AML-193 (cell line): ENCODE measurements around the gene SIGLEC15.
A peak's percentile ranks its signal among the peaks of the same experiment; 100 is the strongest.
"Not testable (repeated sequence)": the region's sequence is repeated elsewhere in the genome, so short reads cannot be mapped to it uniquely, and the experiment has no call there.

ENCODE experiments used
- DNase-seq, 2 experiments: peaks; one replicate each; lab custom pipeline; 2025; lab: John Stamatoyannopoulos, UW

The SIGLEC15 gene

GRCh38 chr18:45825258-45826044 is at the start of gene SIGLEC15:
Gene SIGLEC15 (plus strand): TSS chr18:45825675. CDS start chr18:45825729, 54 bp downstream.
- no peak for DNase-seq

GRCh38 chr18:45775743-45776142 is 49.7 kb upstream of the SIGLEC15 start:
- no peak for DNase-seq

- DNase-seq = no peak
Observed at GRCh38 chr18:45777393-45777792, 48.1 kb upstream of the SIGLEC15 start.

GRCh38 chr18:45780568-45780967 is 44.9 kb upstream of the SIGLEC15 start:
- no peak for DNase-seq

- no peak for DNase-seq
Observed at GRCh38 chr18:45782662-45783061, 42.8 kb upstream of the SIGLEC15 start.

GRCh38 chr18:45783097-45784075 is 42.1 kb upstream of the SIGLEC15 start:
- no peak for DNase-seq

- DNase-seq = no peak
Observed at GRCh38 chr18:45785134-45785533, 40.3 kb upstream of the SIGLEC15 start.

GRCh38 chr18:45786941-45787340 is 38.5 kb upstream of the SIGLEC15 start:
- DNase-seq = no peak

- no peak for DNase-seq
Observed at GRCh38 chr18:45787346-45787745, 38.1 kb upstream of the SIGLEC15 start.

GRCh38 chr18:45788861-45789260 is 36.6 kb upstream of the SIGLEC15 start:
- no peak for DNase-seq

- no peak for DNase-seq
Observed at GRCh38 chr18:45792506-45793263, 32.8 kb upstream of the SIGLEC15 start.

GRCh38 chr18:45793264-45793965 is 32.1 kb upstream of the SIGLEC15 start:
- peak; percentile 89 for DNase-seq

GRCh38 chr18:45801416-45802004 is 24.0 kb upstream of the SIGLEC15 start:
- peak; percentile 43 to 45 for DNase-seq

GRCh38 chr18:45802814-45803492 is 22.5 kb upstream of the SIGLEC15 start:
- DNase-seq = peak; percentile 24 to 35

GRCh38 chr18:45805551-45805950 is 19.9 kb upstream of the SIGLEC15 start:
- DNase-seq = peak; percentile 52 to 70

GRCh38 chr18:45806226-45806625 is 19.2 kb upstream of the SIGLEC15 start:
- DNase-seq = no peak

GRCh38 chr18:45807144-45807543 is 18.3 kb upstream of the SIGLEC15 start:
- DNase-seq = not testable (repeated sequence)

- DNase-seq = not testable (repeated sequence)
Observed at GRCh38 chr18:45814733-45815132, 10.7 kb upstream of the SIGLEC15 start.

GRCh38 chr18:45817543-45817942 is 7.9 kb upstream of the SIGLEC15 start:
- no peak for DNase-seq

- DNase-seq = not testable (repeated sequence)
Observed at GRCh38 chr18:45818765-45819164, 6.7 kb upstream of the SIGLEC15 start.
